ENCODE data around the gene SMPX.

GRCh38 chrX:21718575-21718974 lies 39.3 kb downstream of the SMPX start:
- TF ChIP-seq CTCF (IDR thresholded peaks at IDR 0.05) (no peak), POLR2A (IDR thresholded peaks at IDR 0.05) (no peak)

All from testis (tissue), 2 donors.